ENCODE results near the gene CTSC.

DNA sequence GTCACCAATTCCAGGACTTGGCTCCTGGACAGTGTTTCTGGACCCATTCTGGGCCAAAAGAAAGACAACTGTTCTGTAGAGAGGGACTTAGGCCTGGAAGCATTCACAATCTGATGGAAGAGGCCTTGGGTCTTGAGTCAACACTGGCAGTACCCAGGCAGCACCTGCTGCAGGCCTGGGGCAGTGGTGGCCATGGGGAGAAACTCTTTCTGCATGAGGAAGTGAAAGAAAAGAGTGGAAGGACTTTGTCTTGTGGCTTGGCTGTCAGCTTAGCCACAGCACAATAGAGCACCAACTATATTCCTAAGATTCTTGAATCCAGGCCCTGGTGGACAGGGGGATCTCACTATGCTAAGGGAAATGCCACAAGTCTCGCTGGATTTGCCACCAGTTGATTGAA lies 70.6 kb downstream of the CTSC start:
- TF ChIP-seq, protein P1, sequence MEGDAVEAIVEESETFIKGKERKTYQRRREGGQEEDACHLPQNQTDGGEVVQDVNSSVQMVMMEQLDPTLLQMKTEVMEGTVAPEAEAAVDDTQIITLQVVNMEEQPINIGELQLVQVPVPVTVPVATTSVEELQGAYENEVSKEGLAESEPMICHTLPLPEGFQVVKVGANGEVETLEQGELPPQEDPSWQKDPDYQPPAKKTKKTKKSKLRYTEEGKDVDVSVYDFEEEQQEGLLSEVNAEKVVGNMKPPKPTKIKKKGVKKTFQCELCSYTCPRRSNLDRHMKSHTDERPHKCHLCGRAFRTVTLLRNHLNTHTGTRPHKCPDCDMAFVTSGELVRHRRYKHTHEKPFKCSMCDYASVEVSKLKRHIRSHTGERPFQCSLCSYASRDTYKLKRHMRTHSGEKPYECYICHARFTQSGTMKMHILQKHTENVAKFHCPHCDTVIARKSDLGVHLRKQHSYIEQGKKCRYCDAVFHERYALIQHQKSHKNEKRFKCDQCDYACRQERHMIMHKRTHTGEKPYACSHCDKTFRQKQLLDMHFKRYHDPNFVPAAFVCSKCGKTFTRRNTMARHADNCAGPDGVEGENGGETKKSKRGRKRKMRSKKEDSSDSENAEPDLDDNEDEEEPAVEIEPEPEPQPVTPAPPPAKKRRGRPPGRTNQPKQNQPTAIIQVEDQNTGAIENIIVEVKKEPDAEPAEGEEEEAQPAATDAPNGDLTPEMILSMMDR (IDR thresholded peaks at IDR 0.05), result no peak
- no peak for TF ChIP-seq EZH2 (IDR thresholded peaks at IDR 0.05; ENCODE audit: borderline replicate concordance, insufficient read depth, low read depth, low read length, poor library complexity, severe bottlenecking)
